GM18505 (cell line): Measurements from ENCODE around the gene FAM20C.
"Not testable (repeated sequence)": the region's sequence is repeated elsewhere in the genome, so short reads cannot be mapped to it uniquely, and the experiment has no call there.

Experiments used
- ATAC-seq: cut with Tn5 transposase; IDR thresholded peaks from one replicate; pipeline ENCODE4 v1.9.1; 2021; ENCODE audit not compliant: unreplicated experiment
- POLR2A ChIP-seq: IDR thresholded peaks from 4 replicates; pipeline ENCODE4 v1.6.1; 2011; ENCODE audit warnings: borderline replicate concordance; ENCODE audit not compliant: insufficient read depth, insufficient read length; ENCODE audit errors: extremely low read depth

FAM20C gene

GRCh38 chr7:173209-173918 is 19.0 kb upstream of the FAM20C start:
- ATAC-seq = no peak
- TF ChIP-seq POLR2A = no peak

- TF ChIP-seq POLR2A = no peak
- ATAC-seq = no peak
These were observed 17.7 kb upstream of the FAM20C start for GRCh38 chr7:174716-175115.

- ATAC-seq = no peak
- no peak for TF ChIP-seq POLR2A
These were observed 16.4 kb upstream of the FAM20C start for GRCh38 chr7:175955-176354.

- no peak for TF ChIP-seq POLR2A
- ATAC-seq = no peak
These were observed 16.0 kb upstream of the FAM20C start for GRCh38 chr7:176381-176780.

GRCh38 chr7:176786-177459 is 15.4 kb upstream of the FAM20C start:
- no peak for ATAC-seq
- no peak for TF ChIP-seq POLR2A

- TF ChIP-seq POLR2A = no peak
- no peak for ATAC-seq
These were observed 13.9 kb upstream of the FAM20C start for GRCh38 chr7:178444-178843.

GRCh38 chr7:179209-179681 is 13.1 kb upstream of the FAM20C start:
- no peak for TF ChIP-seq POLR2A
- ATAC-seq = no peak

GRCh38 chr7:179948-180694 is 12.2 kb upstream of the FAM20C start:
- no peak for ATAC-seq
- TF ChIP-seq POLR2A = no peak

GRCh38 chr7:181738-182137 is 10.6 kb upstream of the FAM20C start:
- no peak for TF ChIP-seq POLR2A
- ATAC-seq = no peak

GRCh38 chr7:182502-182901 is 9.9 kb upstream of the FAM20C start:
- not testable (repeated sequence) for ATAC-seq

GRCh38 chr7:183496-184292 is 8.7 kb upstream of the FAM20C start:
- ATAC-seq = no peak
- TF ChIP-seq POLR2A = no peak

- no peak for ATAC-seq
- TF ChIP-seq POLR2A = no peak
These were observed 7.8 kb upstream of the FAM20C start for GRCh38 chr7:184294-185264.
